Gastroesophageal sphincter (tissue), 3 donors: Measurements from ENCODE around the gene AP3M1.

Experiments used
- CTCF ChIP-seq, 4 experiments: fragments of 200-600 bp in 2 of 4; fragments of 450-650 bp in 2 of 4; sonication (generic) in 1 of 4; IDR thresholded peaks; one replicate each; pipeline ENCODE4 v1.5.1; 2017 to 2019; ENCODE audit warnings: antibody characterized with exemption in 4 of 4, mild to moderate bottlenecking in 2 of 4, moderate library complexity in 2 of 4
- POLR2A ChIP-seq, 2 donors: fragments of 450-650 bp; IDR thresholded peaks; one replicate each; pipeline ENCODE4 v1.6.1; 2017; ENCODE audit warnings: antibody characterized with exemption in 2 of 2, mild to moderate bottlenecking in 2 of 2, moderate library complexity in 1 of 2

- TF ChIP-seq POLR2A (IDR thresholded peaks at IDR 0.05) (no peak), CTCF (IDR thresholded peaks at IDR 0.05) (no peak)
Observed at GRCh38 chr10:74104996-74105395, 45.6 kb downstream of the AP3M1 start.
